ENCODE results near the gene SMC5.

DNA sequence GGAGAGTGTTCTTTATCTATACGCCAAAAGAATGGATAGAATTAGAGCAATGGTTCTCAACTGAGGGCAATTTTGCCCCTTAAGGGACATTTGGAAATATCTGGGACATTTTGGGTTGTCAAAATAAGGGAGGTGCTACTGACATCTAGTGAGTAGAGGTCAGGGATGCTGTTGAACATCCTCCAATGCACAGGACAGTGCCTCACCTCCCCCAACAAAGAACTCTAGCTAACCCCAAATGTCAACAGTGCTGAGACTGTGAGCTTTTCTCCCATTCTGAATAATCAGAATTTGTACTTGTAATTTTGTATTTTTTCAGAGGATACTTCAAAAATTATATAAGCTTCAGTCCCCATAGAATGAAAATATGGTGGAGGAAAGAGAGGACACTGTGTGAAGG, 8.6 kb upstream of the SMC5 start:
- TF ChIP-seq POLR2AphosphoS5 (IDR thresholded peaks at IDR 0.05; ENCODE audit: low read depth, low read length), result no peak
- TF ChIP-seq POLR2A (IDR thresholded peaks at IDR 0.05; ENCODE audit: low read depth, low read length), result no peak
- TF ChIP-seq TAF1 (IDR thresholded peaks at IDR 0.05; ENCODE audit: borderline replicate concordance, low read depth, low read length), result no peak

All from GM12892 (cell line).